H9 (cell line): Measurements from ENCODE around the gene ITPR2. TPM values are rescaled to one million over a fixed set of nuclear protein-coding genes. Genes with fewer than 3 reads are reported as not detected.

Source experiments
- DNase-seq: peaks from one replicate; pipeline ENCODE4 v3.0.0-alpha.2; 2017
- H2AFZ ChIP-seq: one replicate; pipeline ENCODE4 v1.6.1; 2013; ENCODE audit warnings: mild to moderate bottlenecking, low read length, control low read depth, moderate library complexity
- H2AK5ac ChIP-seq: 2 replicates; pipeline ENCODE4 v1.6.1; 2013; ENCODE audit warnings: low read length, control low read depth, mixed read lengths; ENCODE audit not compliant: insufficient read length
- H2BK120ac ChIP-seq: one replicate; pipeline ENCODE4 v1.6.1; 2013; ENCODE audit warnings: low read depth, mild to moderate bottlenecking, low read length, control low read depth, inconsistent platforms; ENCODE audit not compliant: poor library complexity, severe bottlenecking
- H2BK12ac ChIP-seq: 2 replicates; pipeline ENCODE4 v1.6.1; 2013; ENCODE audit warnings: low read length, control low read depth, mixed read lengths, low read depth; ENCODE audit not compliant: insufficient read length
- H2BK15ac ChIP-seq: 2 replicates; pipeline ENCODE4 v1.6.1; 2013; ENCODE audit warnings: low read depth, low read length, control low read depth
- H2BK20ac ChIP-seq: one replicate; pipeline ENCODE4 v1.6.1; 2013; ENCODE audit warnings: low read depth, mild to moderate bottlenecking, low read length, control low read depth, inconsistent platforms; ENCODE audit not compliant: poor library complexity, severe bottlenecking
- H2BK5ac ChIP-seq: 2 replicates; pipeline ENCODE4 v1.6.1; 2013; ENCODE audit warnings: low read length, control low read depth, mixed read lengths; ENCODE audit not compliant: insufficient read length
- H3K14ac ChIP-seq: 2 replicates; pipeline ENCODE4 v1.6.1; 2013; ENCODE audit warnings: low read length, control low read depth; ENCODE audit not compliant: insufficient read depth
- H3K18ac ChIP-seq: 2 replicates; pipeline ENCODE4 v1.6.1; 2013; ENCODE audit warnings: low read depth, mild to moderate bottlenecking, mixed read lengths, low read length, control low read depth; ENCODE audit not compliant: insufficient read length
- H3K23ac ChIP-seq: 2 replicates; pipeline ENCODE4 v1.6.1; 2013; ENCODE audit warnings: low read length, control low read depth, mixed read lengths, low read depth; ENCODE audit not compliant: insufficient read length
- H3K23me2 ChIP-seq: 2 replicates; pipeline ENCODE4 v1.6.1; 2013; ENCODE audit warnings: low read depth, mild to moderate bottlenecking, mixed read lengths, low read length, control low read depth; ENCODE audit not compliant: insufficient read length, poor library complexity, severe bottlenecking
- H3K27ac ChIP-seq: 2 replicates; pipeline ENCODE4 v1.5.1; 2013; ENCODE audit warnings: low read length, control low read depth, mixed read lengths, low read depth; ENCODE audit not compliant: insufficient read length
- H3K27me3 ChIP-seq: 2 replicates; pipeline ENCODE4 v1.6.1; 2013; ENCODE audit warnings: low read length, control low read depth, inconsistent platforms; ENCODE audit not compliant: insufficient read depth
- H3K4ac ChIP-seq: 2 replicates; pipeline ENCODE4 v1.6.1; 2013; ENCODE audit warnings: low read depth, mild to moderate bottlenecking, control low read depth, inconsistent platforms, low read length, moderate library complexity
- H3K4me1 ChIP-seq: 2 replicates; pipeline ENCODE4 v1.6.1; 2013; ENCODE audit warnings: low read length, control low read depth, inconsistent platforms; ENCODE audit not compliant: insufficient read depth
- H3K4me2 ChIP-seq: 2 replicates; pipeline ENCODE4 v1.6.1; 2013; ENCODE audit warnings: low read length, control low read depth, mixed read lengths; ENCODE audit not compliant: insufficient read length, insufficient read depth
- H3K56ac ChIP-seq: 2 replicates; pipeline ENCODE4 v1.6.1; 2013; ENCODE audit warnings: low read depth, mild to moderate bottlenecking, mixed read lengths, low read length, control low read depth; ENCODE audit not compliant: insufficient read length
- H3K79me1 ChIP-seq: 2 replicates; pipeline ENCODE4 v1.6.1; 2013; ENCODE audit warnings: low read depth, mild to moderate bottlenecking, moderate library complexity, low read length, control low read depth, inconsistent platforms; ENCODE audit not compliant: insufficient read depth, poor library complexity, severe bottlenecking
- H3K79me2 ChIP-seq: 2 replicates; pipeline ENCODE4 v1.6.1; 2013; ENCODE audit warnings: low read length, control low read depth, inconsistent platforms; ENCODE audit not compliant: insufficient read depth
- H3K9ac ChIP-seq: 2 replicates; pipeline ENCODE4 v1.6.1; 2013; ENCODE audit warnings: low read length, control low read depth, mixed read lengths; ENCODE audit not compliant: insufficient read length; ENCODE audit errors: extremely low read depth
- H3K9me3 ChIP-seq: one replicate; pipeline ENCODE4 v1.6.1; 2013; ENCODE audit warnings: low read depth, low read length, inconsistent platforms; ENCODE audit not compliant: control insufficient read depth
- H3T11ph ChIP-seq: one replicate; pipeline ENCODE4 v1.6.1; 2013; ENCODE audit warnings: mild to moderate bottlenecking, low read length, control low read depth, inconsistent platforms
- H4K20me1 ChIP-seq: one replicate; pipeline ENCODE4 v1.6.1; 2013; ENCODE audit not compliant: control insufficient read depth, insufficient read length, insufficient read depth
- H4K5ac ChIP-seq: 2 replicates; pipeline ENCODE4 v1.6.1; 2013; ENCODE audit warnings: low read depth, mild to moderate bottlenecking, mixed read lengths, low read length, control low read depth; ENCODE audit not compliant: insufficient read length
- H4K8ac ChIP-seq: replicated peaks from 2 replicates; pipeline ENCODE4 v1.6.1; 2013; ENCODE audit warnings: low read length, control low read depth, mixed read lengths, low read depth; ENCODE audit not compliant: insufficient read length
- H4K91ac ChIP-seq: 2 replicates; pipeline ENCODE4 v1.6.1; 2013; ENCODE audit warnings: low read depth, mild to moderate bottlenecking, moderate library complexity, mixed read lengths, low read length, control low read depth; ENCODE audit not compliant: insufficient read length
- H3K27ac Mint-ChIP-seq, 3 experiments: 2 replicates in 2 of 3; 3 replicates in 1 of 3; pipeline ENCODE4 v1.8.0; 2020 to 2021; ENCODE audit warnings: mixed read lengths in 3 of 3, mild to moderate bottlenecking in 1 of 3, moderate library complexity in 1 of 3
- H3K27me3 Mint-ChIP-seq: 2 replicates; pipeline ENCODE4 v1.8.0; 2021; ENCODE audit warnings: low read depth, mild to moderate bottlenecking, moderate library complexity, mixed read lengths
- H3K36me3 Mint-ChIP-seq, 3 experiments: 2 replicates in 2 of 3; 3 replicates in 1 of 3; pipeline ENCODE4 v1.8.0; 2020 to 2021; ENCODE audit warnings: low read depth in 3 of 3, mixed read lengths in 3 of 3; ENCODE audit not compliant: insufficient read depth in 1 of 3
- H3K4me1 Mint-ChIP-seq, 2 experiments: 2 replicates each; pipeline ENCODE4 v1.8.0; 2020; ENCODE audit warnings: mixed read lengths in 2 of 2
- H3K4me3 Mint-ChIP-seq, 2 experiments: 2 replicates in 1 of 2; 3 replicates in 1 of 2; pipeline ENCODE4 v1.8.0; 2020 to 2021; ENCODE audit warnings: mild to moderate bottlenecking in 2 of 2, mixed read lengths in 2 of 2, moderate library complexity in 1 of 2
- H3K9me3 Mint-ChIP-seq, 2 experiments: 2 replicates in 1 of 2; 3 replicates in 1 of 2; pipeline ENCODE4 v1.8.0; 2020; ENCODE audit warnings: mild to moderate bottlenecking in 2 of 2, mixed read lengths in 2 of 2, moderate library complexity in 1 of 2
- WGBS: extraction: QIAGEN DNeasy Blood & Tissue Kit; methylation state at CpG from one replicate; pipeline ENCODE4 v1.1.7; 2013; ENCODE audit warnings: missing lambda C conversion rate, low lambda C conversion rate, mixed read lengths; ENCODE audit not compliant: insufficient read length; ENCODE audit errors: extremely low coverage; 5-methylcytosine and 5-hydroxymethylcytosine counted together
- total RNA-seq: library from RNA; stranded (reverse); gene quantifications from 2 replicates; pipeline ENCODE4 v1.2.1, GENCODE V29; 2021
- TF ChIP-seq, protein P1 (sequence below): fragments of 200-600 bp; sonication (generic); conservative IDR thresholded peaks from 3 replicates; pipeline ENCODE4 v1.8.0; 2021; ENCODE audit warnings: antibody characterized with exemption, mild to moderate bottlenecking

The ITPR2 gene
- total RNA-seq, 1 experiment from 2014 or later: 14.8 TPM

DNA sequence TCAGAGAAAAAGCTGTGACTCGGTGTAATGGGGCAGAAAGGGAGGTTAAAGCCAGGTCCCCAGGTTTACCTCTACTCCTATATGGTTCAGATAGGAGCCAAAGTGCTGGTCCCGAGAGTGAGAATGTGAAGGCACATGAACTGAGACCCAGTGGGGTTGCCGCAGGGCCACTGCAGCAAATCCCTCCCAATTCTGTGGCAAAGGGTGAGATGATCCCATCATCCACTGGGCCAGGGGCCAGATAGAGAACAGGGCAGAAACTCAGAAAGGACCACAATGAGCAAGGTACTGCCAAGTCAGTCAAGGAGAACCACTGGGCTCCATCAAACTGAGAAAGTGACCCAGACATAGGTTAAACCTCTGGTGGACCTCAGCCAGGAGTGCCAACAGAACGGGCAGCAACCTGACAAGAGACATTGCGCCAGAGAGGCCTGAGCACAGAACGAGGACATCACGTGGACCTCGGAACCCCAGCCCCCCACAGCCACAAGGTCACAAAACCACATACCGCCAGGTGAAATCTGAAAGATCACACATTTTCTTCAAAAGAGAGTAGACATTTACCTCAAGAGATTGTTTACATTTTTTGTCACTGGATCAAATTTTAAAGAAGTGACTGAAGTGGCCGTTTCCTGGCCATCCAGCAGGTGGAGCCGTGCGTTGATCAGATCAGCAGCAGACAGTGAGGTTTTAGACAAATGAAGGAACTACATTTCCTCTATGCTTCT, 20.5 kb upstream of the ITPR2 start:
- H4K8ac ChIP-seq: no peak overlapping the region
- no peak overlapping the region for H3K18ac ChIP-seq
- no peak overlapping the region for H2BK120ac ChIP-seq
- WGBS: no CpG with 5 or more reads among the region's 12 CpGs
- H2BK12ac ChIP-seq: no peak overlapping the region
- no peak overlapping the region for H3K23ac ChIP-seq
- H3K27ac ChIP-seq: no peak overlapping the region
- no peaks in the 10 kb centered on the region for H4K20me1 ChIP-seq
- H2AK5ac ChIP-seq: no peak overlapping the region
- Mint-ChIP-seq H3K27ac (peak overlapping the region in 1 of 3 experiments; percentile 27; a peak in 1 of 7 replicates), H3K9me3 (no peaks in the 10 kb centered on the region), H3K27me3 (no peaks in the 10 kb centered on the region), H3K36me3 (no peaks in the 10 kb centered on the region), H3K4me3 (no peak overlapping the region), H3K4me1 (peaks cover 0 to 7% of the 10 kb centered on the region in 2 experiments; a peak in 2 of 4 replicates)
- H4K91ac ChIP-seq: no peak overlapping the region
- no peak overlapping the region for H2BK5ac ChIP-seq
- H3K56ac ChIP-seq: no peak overlapping the region
- H3K79me1 ChIP-seq: no peaks in the 10 kb centered on the region
- H3T11ph ChIP-seq: no peak overlapping the region
- no peak overlapping the region for H2BK15ac ChIP-seq
- H3K79me2 ChIP-seq: no peaks in the 10 kb centered on the region
- H3K23me2 ChIP-seq: no peaks in the 10 kb centered on the region
- no peaks in the 10 kb centered on the region for H3K9me3 ChIP-seq
- no peak overlapping the region for H2AFZ ChIP-seq
- peaks cover 2% of the 10 kb centered on the region; the same call in 1 of the 2 replicates for H3K4me1 ChIP-seq
- TF ChIP-seq, protein P1, sequence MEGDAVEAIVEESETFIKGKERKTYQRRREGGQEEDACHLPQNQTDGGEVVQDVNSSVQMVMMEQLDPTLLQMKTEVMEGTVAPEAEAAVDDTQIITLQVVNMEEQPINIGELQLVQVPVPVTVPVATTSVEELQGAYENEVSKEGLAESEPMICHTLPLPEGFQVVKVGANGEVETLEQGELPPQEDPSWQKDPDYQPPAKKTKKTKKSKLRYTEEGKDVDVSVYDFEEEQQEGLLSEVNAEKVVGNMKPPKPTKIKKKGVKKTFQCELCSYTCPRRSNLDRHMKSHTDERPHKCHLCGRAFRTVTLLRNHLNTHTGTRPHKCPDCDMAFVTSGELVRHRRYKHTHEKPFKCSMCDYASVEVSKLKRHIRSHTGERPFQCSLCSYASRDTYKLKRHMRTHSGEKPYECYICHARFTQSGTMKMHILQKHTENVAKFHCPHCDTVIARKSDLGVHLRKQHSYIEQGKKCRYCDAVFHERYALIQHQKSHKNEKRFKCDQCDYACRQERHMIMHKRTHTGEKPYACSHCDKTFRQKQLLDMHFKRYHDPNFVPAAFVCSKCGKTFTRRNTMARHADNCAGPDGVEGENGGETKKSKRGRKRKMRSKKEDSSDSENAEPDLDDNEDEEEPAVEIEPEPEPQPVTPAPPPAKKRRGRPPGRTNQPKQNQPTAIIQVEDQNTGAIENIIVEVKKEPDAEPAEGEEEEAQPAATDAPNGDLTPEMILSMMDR: peak; percentile 87
- no peak overlapping the region for H3K4me2 ChIP-seq
- no peak overlapping the region for H3K14ac ChIP-seq
- H4K5ac ChIP-seq: no peak overlapping the region
- H3K27me3 ChIP-seq: no peaks in the 10 kb centered on the region
- H3K9ac ChIP-seq: no peak overlapping the region
- H3K4ac ChIP-seq: no peak overlapping the region
- H2BK20ac ChIP-seq: no peak overlapping the region
- DNase-seq: peak; percentile 62
